Lung (tissue), 12 donors: ENCODE results near the gene PTX4. TPM values are rescaled to one million over a fixed set of nuclear protein-coding genes. Genes with fewer than 3 reads are reported as not detected.
A peak's percentile ranks its signal among the peaks of the same experiment; 100 is the strongest.
"Not testable (repeated sequence)": the region's sequence is repeated elsewhere in the genome, so short reads cannot be mapped to it uniquely, and the experiment has no call there.

ENCODE experiments used
- ATAC-seq: fragments of 200-7000 bp; cut with Tn5 transposase; one replicate; pipeline ENCODE4 v1.9.1; 2020; ENCODE audit warnings: moderate number of reproducible peaks; ENCODE audit not compliant: insufficient read depth, low FRiP score
- DNase-seq, 3 donors: peaks; one replicate each; pipeline ENCODE4 v3.0.0-alpha.2; 2013 to 2017
- H3K27ac ChIP-seq, 2 donors: one replicate each; pipeline ENCODE4 v1.5.1; 2013; ENCODE audit warnings: mild to moderate bottlenecking in 2 of 2, moderate library complexity in 2 of 2, control low read depth in 1 of 2, inconsistent platforms in 1 of 2, low read depth in 1 of 2, low read length in 1 of 2
- H3K27me3 ChIP-seq, 3 donors: one replicate each; pipeline ENCODE4 v1.5.1; 2013; ENCODE audit warnings: low read length in 2 of 3; ENCODE audit not compliant: control insufficient read depth in 3 of 3, insufficient read depth in 3 of 3
- H3K36me3 ChIP-seq, 4 donors: one replicate each; pipeline ENCODE4 v1.5.1; 2013; ENCODE audit warnings: low read length in 4 of 4, mild to moderate bottlenecking in 1 of 4, moderate library complexity in 1 of 4; ENCODE audit not compliant: control insufficient read depth in 4 of 4, insufficient read depth in 4 of 4
- H3K4me1 ChIP-seq, 5 donors: one replicate each; pipeline ENCODE4 v1.5.1; 2013; ENCODE audit warnings: low read length in 5 of 5, mild to moderate bottlenecking in 2 of 5, moderate library complexity in 1 of 5; ENCODE audit not compliant: control insufficient read depth in 5 of 5, insufficient read depth in 5 of 5
- H3K4me3 ChIP-seq: one replicate; pipeline ENCODE4 v1.5.1; 2013; ENCODE audit warnings: mild to moderate bottlenecking, control low read depth, moderate library complexity
- H3K9ac ChIP-seq, 2 donors: one replicate each; pipeline ENCODE4 v1.5.1; 2013; ENCODE audit warnings: low read length in 2 of 2, control low read depth in 1 of 2; ENCODE audit not compliant: insufficient read depth in 1 of 2
- H3K9me3 ChIP-seq, 4 donors: one replicate each; pipeline ENCODE4 v1.5.1; 2013; ENCODE audit warnings: low read length in 3 of 4, mild to moderate bottlenecking in 1 of 4, moderate library complexity in 1 of 4; ENCODE audit not compliant: control insufficient read depth in 4 of 4, insufficient read depth in 3 of 4
- CTCF ChIP-seq: IDR thresholded peaks from 2 replicates; pipeline ENCODE4 v1.5.1; 2012; ENCODE audit warnings: mild to moderate bottlenecking; ENCODE audit errors: control extremely low read depth, extremely low read depth
- WGBS, 2 donors: extraction: QIAGEN DNeasy Blood & Tissue Kit; methylation state at CpG; one replicate each; pipeline ENCODE4 v1.1.7; 2013; 5-methylcytosine and 5-hydroxymethylcytosine counted together
- polyA plus RNA-seq, 2 donors: library from polyadenylated mRNA; stranded (reverse); fragments of 200-250 nt; gene quantifications; one replicate each; pipeline ENCODE4 v1.2.1, GENCODE V29; 2013
- total RNA-seq, 2 donors: library from RNA; depleted of rRNA in 1 of 2; stranded (reverse); fragments of >200 nt in 1 of 2; gene quantifications; one replicate each; pipeline ENCODE4 v1.2.1, GENCODE V29; 2014 to 2021
- donor health status: control.
- donor health status: control.
- donor health status: Bipolar disorder and iron deficiency.
- donor health status: healthy.
- donor health status: DM: yes; HTN: yes; CAD: no.

PTX4 gene
- total and polyA plus RNA-seq, 4 donors: 0.02 to 0.31 (median 0.25) TPM; not detected in 1

GRCh38 chr16:1441391-1441829, 47.3 kb downstream of the PTX4 start:
- 67 to 82% methylated on average over 22 of the region's 22 CpGs for WGBS, 2 donors
- Histone ChIP-seq H3K9me3 (no peaks in the 10 kb centered on the region), H3K9ac (no peak overlapping the region), H3K36me3 (peaks cover 0 to 14% (median 0%) of the 10 kb centered on the region in 4 donors), H3K4me1 (no peaks in the 10 kb centered on the region), H3K4me3 (no peak overlapping the region), H3K27me3 (no peaks in the 10 kb centered on the region), H3K27ac (no peak overlapping the region)
- DNase-seq (peak in 1 of 3 donors; percentile 13), ATAC-seq (no peak)
- TF ChIP-seq CTCF: no peak

- not testable (repeated sequence) for H3K4me1 ChIP-seq, H3K27me3 ChIP-seq, ATAC-seq, H3K9ac ChIP-seq, H3K36me3 ChIP-seq, DNase-seq, H3K27ac ChIP-seq, H3K9me3 ChIP-seq, H3K4me3 ChIP-seq
- 96% methylated on average over 4 of the region's 4 CpGs for WGBS, 2 donors
These were observed 49.1 kb downstream of the PTX4 start for GRCh38 chr16:1439699-1440074.

DNA sequence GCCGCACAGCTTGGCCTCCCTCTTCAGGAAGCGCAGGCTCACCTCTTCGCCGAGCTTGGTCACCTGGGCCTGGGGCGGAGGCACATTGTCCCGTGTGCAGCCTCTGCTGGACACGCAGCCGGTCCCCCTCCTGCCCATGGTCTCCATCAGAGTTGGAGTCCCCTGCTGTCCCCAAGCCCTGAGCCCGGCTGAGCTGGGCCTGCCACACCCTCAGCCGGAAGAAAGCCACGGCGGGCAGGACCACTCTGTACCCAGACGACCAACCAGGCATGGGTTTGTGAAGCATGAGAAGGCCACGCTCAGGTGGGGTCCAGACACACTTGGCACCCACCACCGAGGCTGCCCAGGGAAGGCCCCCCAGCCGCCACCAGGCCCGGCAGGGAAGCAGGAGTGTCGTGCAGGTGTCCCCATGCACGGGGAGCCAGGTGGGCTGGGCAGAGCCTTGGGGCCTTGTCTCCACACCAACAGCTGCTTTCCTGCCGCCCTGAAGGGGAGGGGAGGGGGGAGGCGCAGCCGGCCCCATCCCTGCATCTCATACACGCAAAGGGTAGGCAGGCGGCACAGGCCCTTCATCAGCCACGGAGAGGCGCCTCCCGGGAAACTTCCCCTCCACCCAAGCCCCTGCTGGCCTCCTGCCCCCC, 49.6 kb downstream of the PTX4 start:
- no peaks in the 10 kb centered on the region for H3K36me3 ChIP-seq
- ATAC-seq (no peak), DNase-seq (peak in 1 of 3 donors; percentile 13)
- no peak overlapping the region for H3K27ac ChIP-seq
- TF ChIP-seq CTCF: no peak
- no peaks in the 10 kb centered on the region for H3K27me3 ChIP-seq
- WGBS, 2 donors: 83 to 92% methylated on average over 26 to 27 of the region's 27 CpGs
- H3K4me1 ChIP-seq: peaks cover 0 to 3% (median 0%) of the 10 kb centered on the region in 5 donors
- H3K4me3 ChIP-seq: no peak overlapping the region
- no peaks in the 10 kb centered on the region for H3K9me3 ChIP-seq
- no peak overlapping the region for H3K9ac ChIP-seq

DNA sequence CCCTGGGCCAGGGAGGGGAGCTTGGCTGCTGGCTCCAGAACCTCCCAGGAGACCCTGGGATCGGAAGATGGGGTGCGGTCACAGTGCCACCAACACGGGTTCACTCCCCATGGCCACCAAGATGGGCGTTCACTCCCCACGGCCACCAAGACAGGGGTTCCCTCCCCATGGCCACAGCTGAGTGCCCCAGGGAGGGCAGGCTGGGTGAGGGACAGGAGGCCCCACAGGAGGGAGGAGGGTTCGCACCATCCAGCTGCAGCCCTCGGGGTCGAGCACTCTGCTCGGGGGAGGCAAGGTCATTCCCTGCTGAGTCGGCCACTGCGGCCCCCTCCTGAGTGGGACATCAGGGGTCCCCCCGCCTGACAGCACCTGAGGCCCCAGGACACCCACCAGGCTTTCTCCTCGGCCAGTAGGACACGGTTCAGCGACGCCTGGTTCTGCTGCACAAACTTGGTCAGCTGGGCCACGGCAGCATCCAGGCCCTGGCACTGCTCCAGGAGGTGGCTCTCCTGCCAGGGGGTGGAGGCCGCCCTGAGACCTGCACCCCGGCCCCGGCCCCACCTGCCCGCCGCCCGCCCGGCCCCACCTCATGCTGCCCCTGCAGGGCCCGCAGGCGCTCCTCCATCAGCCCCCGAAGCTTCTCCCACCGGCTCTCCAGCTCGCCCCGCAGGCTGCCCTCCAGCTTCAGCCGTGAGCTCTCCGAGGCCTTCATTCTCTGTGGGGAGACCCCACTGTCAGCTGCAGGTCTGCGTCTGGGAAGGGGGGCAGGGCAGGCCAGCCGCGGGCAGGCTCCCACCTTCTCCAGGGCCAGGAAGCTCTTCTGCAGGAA, 50.3 kb downstream of the PTX4 start:
- TF ChIP-seq CTCF: no peak
- H3K27me3 ChIP-seq: no peaks in the 10 kb centered on the region
- H3K9me3 ChIP-seq: no peaks in the 10 kb centered on the region
- no peak overlapping the region for H3K27ac ChIP-seq
- 72 to 80% methylated on average over 33 to 35 of the region's 35 CpGs for WGBS, 2 donors
- ATAC-seq (no peak), DNase-seq (peak in 1 of 3 donors; percentile 18)
- H3K9ac ChIP-seq: no peak overlapping the region
- H3K4me1 ChIP-seq: peaks cover 0 to 8% (median 0%) of the 10 kb centered on the region in 5 donors
- H3K36me3 ChIP-seq: no peaks in the 10 kb centered on the region
- H3K4me3 ChIP-seq: no peak overlapping the region
